Measurements from ENCODE around the gene TRIB2. TPM values are rescaled to one million over a fixed set of nuclear protein-coding genes. Genes with fewer than 3 reads are reported as not detected.

TRIB2 gene
- total RNA-seq, 4 donors from 2014 or later, result 23.8 to 83.6 (median 40.1) TPM

DNA sequence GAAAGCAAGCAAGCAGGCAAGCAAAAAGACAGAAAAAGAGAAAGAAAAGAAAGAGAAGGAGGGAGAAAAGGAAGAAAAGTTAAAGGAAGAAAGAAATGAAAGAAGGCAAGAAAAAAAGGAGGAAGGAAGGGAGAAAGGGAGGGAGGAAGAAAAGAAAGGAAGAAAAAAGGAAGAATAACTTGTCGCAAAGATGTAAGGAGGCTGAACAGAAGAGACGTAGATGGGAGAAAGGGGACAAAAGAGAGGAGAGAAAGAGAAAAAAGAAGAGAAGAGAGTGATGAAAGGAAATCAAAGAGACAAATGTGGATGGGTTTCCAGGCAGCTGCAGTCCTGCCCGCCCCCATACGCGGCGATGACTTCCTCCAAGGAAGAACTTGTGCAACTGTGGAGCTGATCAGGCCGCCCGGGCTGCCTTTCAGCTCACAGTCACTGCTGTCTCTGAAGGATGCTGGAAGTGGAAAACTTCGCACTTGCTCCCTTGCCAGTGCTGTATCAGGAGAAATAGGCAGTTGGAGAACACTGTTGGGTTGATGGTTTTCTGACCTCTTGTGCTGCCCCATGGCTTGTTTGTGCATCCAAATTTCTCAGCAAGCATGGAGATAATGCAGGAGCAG, 52.9 kb downstream of the TRIB2 start:
- no peaks in the 10 kb centered on the region for H3K9me3 ChIP-seq
- no peak overlapping the region for H3K27ac ChIP-seq
- H3K36me3 ChIP-seq, result no peaks in the 10 kb centered on the region
- no peak for TF ChIP-seq POLR2A (IDR thresholded peaks at IDR 0.05)
- TF ChIP-seq CTCF (IDR thresholded peaks at IDR 0.05), result no peak
- DNase-seq, result peak; percentile 43 to 61
- intact Hi-C loops (cut with DNase I; ENCODE audit: low total_unique reads), result no loop called here
- H3K4me1 ChIP-seq, result no peaks in the 10 kb centered on the region
- no peaks in the 10 kb centered on the region for H3K27me3 ChIP-seq
- no peak overlapping the region for H3K4me3 ChIP-seq

DNA sequence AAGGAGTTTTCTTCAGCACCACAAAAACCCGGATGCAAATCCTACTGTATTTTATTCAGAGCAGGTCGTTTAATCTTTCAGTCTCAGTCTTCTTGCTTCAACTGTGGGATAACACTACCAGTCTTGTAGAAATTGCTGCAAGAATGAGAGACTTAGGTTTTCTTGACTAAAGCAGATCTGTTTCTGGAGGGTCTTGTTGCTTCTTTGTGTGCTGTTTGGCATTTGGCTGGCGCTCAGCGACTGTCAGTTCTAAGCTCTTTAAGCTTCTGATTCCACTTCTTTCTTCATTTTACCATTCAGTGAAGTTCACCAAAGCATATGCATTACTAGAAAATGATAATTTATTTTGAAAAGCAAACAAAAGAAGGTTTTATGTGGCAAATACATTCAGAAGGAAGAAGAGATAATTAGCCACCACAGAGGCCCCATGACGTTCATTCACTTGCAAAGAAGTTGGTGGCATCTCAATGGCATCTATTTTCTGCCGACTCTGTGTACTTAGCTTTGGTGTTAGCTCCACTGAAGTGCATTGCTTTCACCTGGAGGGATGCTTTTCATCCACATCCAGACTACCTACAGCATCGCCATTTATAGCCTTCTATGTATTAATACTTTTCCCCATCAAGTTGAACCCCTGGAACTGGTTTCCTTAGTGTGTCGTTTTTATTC, 53.7 kb downstream of the TRIB2 start:
- DNase-seq, result no peak
- Histone ChIP-seq H3K27me3 (no peaks in the 10 kb centered on the region), H3K4me1 (no peaks in the 10 kb centered on the region), H3K9me3 (no peaks in the 10 kb centered on the region), H3K36me3 (no peaks in the 10 kb centered on the region), H3K27ac (no peak overlapping the region), H3K4me3 (no peak overlapping the region)
- TF ChIP-seq POLR2A (IDR thresholded peaks at IDR 0.05) (no peak), CTCF (IDR thresholded peaks at IDR 0.05) (no peak)
- intact Hi-C loops (cut with DNase I; ENCODE audit: low total_unique reads), result no loop called here

GRCh38 chr2:12771154-12771553, 54.4 kb downstream of the TRIB2 start:
- Histone ChIP-seq H3K27me3 (no peaks in the 10 kb centered on the region), H3K9me3 (no peaks in the 10 kb centered on the region), H3K27ac (no peak overlapping the region), H3K4me1 (no peaks in the 10 kb centered on the region), H3K4me3 (no peak overlapping the region), H3K36me3 (no peaks in the 10 kb centered on the region)
- no peak for DNase-seq
- intact Hi-C loops (cut with DNase I; ENCODE audit: low total_unique reads), result no loop called here
- TF ChIP-seq CTCF (IDR thresholded peaks at IDR 0.05) (no peak), POLR2A (IDR thresholded peaks at IDR 0.05) (no peak)

DNA sequence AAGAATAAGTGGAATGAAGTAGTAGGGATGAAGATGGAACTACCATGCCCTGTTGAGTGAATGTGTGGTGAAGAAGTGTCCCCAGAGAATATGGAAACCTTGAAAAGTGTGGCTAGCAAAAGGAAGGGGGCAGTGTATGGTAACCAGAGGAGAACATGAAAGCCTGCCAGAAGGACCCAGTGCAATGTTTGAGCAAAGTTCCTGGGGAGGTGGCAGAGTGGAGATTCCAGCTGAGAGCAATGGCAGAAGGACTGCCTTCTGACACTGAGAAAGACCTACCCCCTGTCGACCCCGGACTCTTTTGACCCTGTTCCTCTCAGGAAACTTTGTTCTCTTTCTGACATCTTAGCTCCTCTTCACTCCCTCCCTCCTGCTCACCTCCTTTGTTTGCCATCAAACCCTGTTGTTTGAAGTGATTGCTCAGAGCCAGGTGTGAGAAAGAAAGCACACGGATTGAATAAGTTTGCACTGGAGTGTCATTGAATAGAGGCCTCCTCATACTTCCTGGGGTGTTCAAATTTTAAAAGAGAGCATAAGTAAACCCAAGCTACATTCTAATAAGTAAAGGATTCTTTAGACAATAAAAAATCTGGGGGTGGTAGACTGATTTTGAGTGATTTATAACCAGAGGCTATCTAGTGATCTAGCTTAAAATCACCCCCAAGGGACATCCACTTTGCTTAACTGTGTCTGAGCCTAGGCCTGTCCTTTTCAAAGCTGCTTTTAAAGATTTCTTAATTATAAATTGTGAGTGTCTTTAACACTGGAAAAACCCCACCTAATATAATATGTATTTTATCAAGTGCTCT, 57.1 kb downstream of the TRIB2 start:
- H3K36me3 ChIP-seq, result no peaks in the 10 kb centered on the region
- intact Hi-C loops (cut with DNase I; ENCODE audit: low total_unique reads), result no loop called here
- DNase-seq, result no peak

More for the DNA sequence above, 57.1 kb downstream of the TRIB2 start:
- Histone ChIP-seq H3K9me3 (no peaks in the 10 kb centered on the region), H3K27me3 (no peaks in the 10 kb centered on the region), H3K4me1 (no peaks in the 10 kb centered on the region), H3K27ac (peak overlapping the region in 1 of 2 donors; percentile 41), H3K4me3 (no peak overlapping the region)
- TF ChIP-seq POLR2A (IDR thresholded peaks at IDR 0.05) (no peak), CTCF (IDR thresholded peaks at IDR 0.05) (no peak)

Data from uterus (tissue), 4 donors.